A673 (cell line): ENCODE results near the gene RIPPLY3.

Source experiments
- CTCF ChIP-seq: fragments of 300-800, 200-600 bp; sonication (generic); conservative IDR thresholded peaks from 2 replicates; pipeline ENCODE4 v1.5.1; 2017; ENCODE audit warnings: low read depth, mild to moderate bottlenecking, antibody characterized with exemption, low read length, moderate library complexity, mixed read lengths
- EZH2 ChIP-seq: fragments of 200-600 bp; sonication (generic); IDR thresholded peaks from 2 replicates; pipeline ENCODE4 v1.6.1; 2017; ENCODE audit warnings: borderline replicate concordance, low read depth, mild to moderate bottlenecking, mixed read lengths, antibody characterized with exemption, low read length; ENCODE audit not compliant: poor library complexity, severe bottlenecking

DNA sequence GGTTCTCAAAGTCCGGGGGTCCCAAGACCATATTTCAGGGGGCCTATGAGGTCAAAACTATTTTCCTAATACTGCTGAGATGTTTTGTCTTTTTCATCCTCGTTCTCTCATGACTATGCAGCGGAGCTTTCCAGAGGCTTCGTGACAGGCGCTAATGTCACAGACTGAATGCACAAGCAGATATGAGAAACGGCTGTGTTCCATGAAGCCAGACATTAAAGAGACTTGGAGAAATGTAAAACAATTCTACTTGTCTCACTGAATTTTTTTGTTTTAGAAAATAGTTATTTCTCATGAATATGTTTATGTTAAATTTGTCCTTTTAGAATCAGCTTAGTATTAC, 56.1 kb downstream of the RIPPLY3 start:
- TF ChIP-seq CTCF (no peak), EZH2 (no peak)
